LNCAP (cell line): Measurements from ENCODE around the gene MORC1.

Source experiments
- CTCF ChIP-seq: fragments of 450-650 bp; IDR thresholded peaks from 2 replicates; pipeline ENCODE4 v1.5.1; 2017; ENCODE audit warnings: mild to moderate bottlenecking

Gene MORC1

GRCh38 chr3:109122690-109123089 lies 4.8 kb upstream of the MORC1 start:
- TF ChIP-seq CTCF, result no peak

- no peak for TF ChIP-seq CTCF
These were observed 650 bp upstream of the MORC1 start for GRCh38 chr3:109118584-109118983.

GRCh38 chr3:109116031-109116430 lies 1.9 kb downstream of the MORC1 start:
- no peak for TF ChIP-seq CTCF

- TF ChIP-seq CTCF, result no peak
These were observed 2.5 kb downstream of the MORC1 start for GRCh38 chr3:109115451-109115850.

GRCh38 chr3:109114746-109115145 lies 3.2 kb downstream of the MORC1 start:
- TF ChIP-seq CTCF, result no peak

- TF ChIP-seq CTCF, result no peak
These were observed 4.8 kb downstream of the MORC1 start for GRCh38 chr3:109112946-109113760.

GRCh38 chr3:109109574-109109973 lies 8.4 kb downstream of the MORC1 start:
- no peak for TF ChIP-seq CTCF
